22Rv1 (cell line): ENCODE measurements around the gene CCNL1.

Experiments
- CTCF ChIP-seq: fragments of 450-650 bp; IDR thresholded peaks from 2 replicates; pipeline ENCODE4 v1.5.1; 2017; ENCODE audit warnings: mild to moderate bottlenecking
- ZFX ChIP-seq: fragments of 450-650 bp; IDR thresholded peaks from 2 replicates; pipeline ENCODE4 v1.6.1; 2017; ENCODE audit warnings: antibody characterized with exemption, borderline replicate concordance

- TF ChIP-seq CTCF (no peak), ZFX (no peak)
Observed at GRCh38 chr3:157170861-157171260, 10.9 kb upstream of the CCNL1 start.
